ENCODE measurements around the gene LCLAT1.

- no peak for TF ChIP-seq YY1 (IDR thresholded peaks at IDR 0.05)
- TF ChIP-seq FOXA1 (IDR thresholded peaks at IDR 0.05): no peak
- TF ChIP-seq CTCF (IDR thresholded peaks at IDR 0.05; ENCODE audit: low read depth, low read length, missing input control): no peak
- no peak for TF ChIP-seq JUND (IDR thresholded peaks at IDR 0.05)
Observed at GRCh38 chr2:30492619-30493018, 45.6 kb downstream of the LCLAT1 start.
